ENCODE measurements around the gene PALD1. TPM values are rescaled to one million over a fixed set of nuclear protein-coding genes. Genes with fewer than 3 reads are reported as not detected.

Gene PALD1
- total RNA-seq, 1 experiment from 2014 or later, result 0.12 TPM

- peak; percentile 41 for DNase-seq (ENCODE audit: low read depth)
Observed at GRCh38 chr10:70555371-70555770, 76.8 kb downstream of the PALD1 start.

GRCh38 chr10:70557086-70557845 is 78.7 kb downstream of the PALD1 start:
- no peak for DNase-seq (ENCODE audit: low read depth)

DNA sequence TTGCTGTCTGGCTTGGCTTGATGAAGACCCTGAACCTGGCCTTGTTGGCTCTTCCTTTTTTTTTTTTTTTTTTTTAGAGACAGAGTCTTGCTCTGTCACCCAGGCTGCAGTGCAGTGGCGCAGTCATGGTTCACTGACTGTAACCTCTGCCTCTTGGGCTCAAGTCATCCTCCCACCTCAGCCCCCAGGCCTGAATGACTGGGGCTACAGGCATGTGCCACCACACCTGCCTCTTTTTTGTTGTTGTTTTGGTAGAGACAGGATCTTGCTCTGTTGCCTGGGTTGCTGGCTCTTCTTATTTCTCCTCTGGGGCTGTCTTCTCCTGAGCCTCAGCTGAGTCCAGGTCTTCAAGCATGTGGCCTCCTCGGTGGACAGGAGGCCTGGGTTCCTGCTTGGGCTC is 79.3 kb downstream of the PALD1 start:
- no peak for DNase-seq (ENCODE audit: low read depth)

- no peak for DNase-seq (ENCODE audit: low read depth)
Observed at GRCh38 chr10:70558295-70558694, 79.7 kb downstream of the PALD1 start.

DNA sequence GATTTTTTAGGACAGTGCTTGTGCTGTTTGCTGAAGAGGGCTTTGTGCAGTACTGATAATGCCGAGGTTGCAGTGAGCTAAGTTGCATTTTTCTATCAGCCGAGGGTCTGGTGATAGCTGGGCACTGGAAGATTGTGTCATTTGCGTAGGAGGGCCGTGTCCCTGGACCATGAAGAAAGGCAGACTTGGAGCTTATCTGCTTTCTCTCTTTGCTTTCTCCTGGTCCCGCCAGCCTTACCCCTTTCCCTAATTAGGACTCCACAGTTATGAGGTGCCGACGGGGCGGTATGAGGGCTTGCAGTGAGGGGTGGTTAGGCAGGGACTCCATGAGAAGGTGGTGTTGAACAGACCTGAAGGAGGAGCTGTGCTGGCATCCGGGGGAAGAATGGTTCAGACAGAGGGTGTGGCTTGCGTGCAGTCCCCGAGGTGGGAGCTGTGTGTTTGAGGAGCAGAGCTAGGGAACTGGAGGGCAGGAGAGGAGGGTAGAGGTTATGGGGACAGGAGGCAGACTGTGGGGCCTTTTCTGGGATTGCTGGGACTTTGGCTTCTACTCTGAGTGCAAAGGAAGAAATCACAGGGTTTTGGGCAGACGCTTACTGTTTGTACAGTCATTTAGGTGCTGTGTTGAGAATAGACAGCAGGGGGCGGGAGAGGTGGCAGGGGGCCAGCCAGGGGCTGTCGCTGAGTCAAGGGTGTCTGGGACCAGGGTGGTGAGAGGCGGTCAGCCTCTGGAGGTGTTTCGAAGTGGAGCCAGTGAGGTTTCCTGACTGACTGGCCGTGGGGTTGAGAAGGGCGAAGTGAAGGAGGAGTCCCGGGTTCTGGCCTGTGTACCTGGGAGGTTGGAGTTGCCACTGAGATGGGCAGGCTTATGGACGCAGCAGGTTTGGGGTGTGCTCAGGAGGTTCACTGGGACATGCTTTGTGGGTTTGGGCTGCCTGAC is 80.6 kb downstream of the PALD1 start:
- peak; percentile 70 for DNase-seq (ENCODE audit: low read depth)

GRCh38 chr10:70559861-70560260 is 81.3 kb downstream of the PALD1 start:
- no peak for DNase-seq (ENCODE audit: low read depth)

GRCh38 chr10:70560511-70560941 is 82.0 kb downstream of the PALD1 start:
- no peak for DNase-seq (ENCODE audit: low read depth)

- peak; percentile 31 for DNase-seq (ENCODE audit: low read depth)
Observed at GRCh38 chr10:70561070-70561469, 82.5 kb downstream of the PALD1 start.

GRCh38 chr10:70561558-70561957 is 83.0 kb downstream of the PALD1 start:
- DNase-seq (ENCODE audit: low read depth), result no peak

- DNase-seq (ENCODE audit: low read depth), result peak; percentile 97
Observed at GRCh38 chr10:70562036-70562755, 83.6 kb downstream of the PALD1 start.

DNA sequence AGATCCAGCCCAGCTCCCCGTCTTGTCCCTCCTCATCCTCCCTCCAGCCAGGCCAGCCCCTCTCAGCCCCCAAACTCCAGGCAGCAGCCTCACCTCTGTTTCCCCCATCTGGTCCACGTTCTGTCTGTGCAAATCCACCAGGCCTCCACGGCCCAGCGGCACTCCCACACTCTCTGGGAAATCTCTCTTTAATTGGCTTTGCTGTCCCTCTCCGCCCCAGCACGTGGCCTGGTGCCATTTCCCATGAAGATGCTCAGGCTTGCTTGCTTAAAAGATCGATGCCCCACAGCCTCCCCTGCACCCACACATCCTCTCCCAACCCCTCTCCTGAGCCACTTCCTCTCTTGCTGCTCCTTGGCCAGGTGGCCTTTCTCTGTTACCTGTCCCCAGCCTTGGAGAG is 84.7 kb downstream of the PALD1 start:
- DNase-seq (ENCODE audit: low read depth), result no peak

- no peak for DNase-seq (ENCODE audit: low read depth)
Observed at GRCh38 chr10:70564113-70564725, 85.7 kb downstream of the PALD1 start.

DNA sequence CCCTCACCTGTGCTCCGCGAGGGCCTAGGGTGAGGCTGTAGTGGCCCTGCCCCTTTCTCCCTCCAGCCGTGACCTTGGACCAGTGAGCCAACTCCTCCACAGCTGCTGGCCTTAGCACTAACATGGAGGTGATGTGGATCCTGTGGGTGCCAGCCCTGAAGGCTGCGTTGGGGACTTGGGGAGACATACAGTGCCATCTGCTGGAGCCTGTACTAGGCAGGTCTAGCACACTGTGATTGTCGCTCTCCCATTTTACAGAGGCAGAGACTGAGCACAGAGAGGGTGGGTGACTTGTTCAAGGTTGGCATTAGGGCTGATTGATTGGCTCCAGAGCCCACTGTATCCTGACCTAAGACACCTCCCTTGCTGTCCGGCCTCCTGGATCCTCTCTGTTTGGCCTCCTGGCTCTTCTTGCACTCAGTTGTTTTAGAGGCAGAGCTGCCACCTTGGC is 86.4 kb downstream of the PALD1 start:
- DNase-seq (ENCODE audit: low read depth), result no peak

GRCh38 chr10:70565556-70566514 is 87.3 kb downstream of the PALD1 start:
- no peak for DNase-seq (ENCODE audit: low read depth)

GRCh38 chr10:70566515-70567290 is 88.1 kb downstream of the PALD1 start:
- no peak for DNase-seq (ENCODE audit: low read depth)

DNA sequence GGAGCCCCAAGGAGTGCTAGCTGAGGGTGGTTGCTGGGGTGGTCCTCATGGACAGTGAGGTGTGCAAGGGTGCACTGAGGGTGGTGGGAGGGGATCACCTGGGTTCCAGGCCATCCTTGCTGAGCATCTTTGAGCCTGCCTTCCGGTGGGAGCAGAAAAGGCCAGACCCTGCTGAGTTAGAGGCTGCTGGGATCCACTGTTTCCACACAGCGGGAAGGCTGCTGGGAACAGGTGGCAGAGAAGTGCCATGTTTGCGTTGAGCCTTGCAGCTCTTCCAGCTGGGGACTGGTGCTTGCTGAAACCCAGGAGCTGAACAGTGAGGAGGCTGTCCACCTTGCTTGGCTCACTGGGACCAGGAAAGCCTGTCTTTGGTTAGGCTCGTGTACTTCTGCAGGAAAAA is 89.0 kb downstream of the PALD1 start:
- no peak for DNase-seq (ENCODE audit: low read depth)

- DNase-seq (ENCODE audit: low read depth), result no peak
Observed at GRCh38 chr10:70568113-70568512, 89.5 kb downstream of the PALD1 start.

DNA sequence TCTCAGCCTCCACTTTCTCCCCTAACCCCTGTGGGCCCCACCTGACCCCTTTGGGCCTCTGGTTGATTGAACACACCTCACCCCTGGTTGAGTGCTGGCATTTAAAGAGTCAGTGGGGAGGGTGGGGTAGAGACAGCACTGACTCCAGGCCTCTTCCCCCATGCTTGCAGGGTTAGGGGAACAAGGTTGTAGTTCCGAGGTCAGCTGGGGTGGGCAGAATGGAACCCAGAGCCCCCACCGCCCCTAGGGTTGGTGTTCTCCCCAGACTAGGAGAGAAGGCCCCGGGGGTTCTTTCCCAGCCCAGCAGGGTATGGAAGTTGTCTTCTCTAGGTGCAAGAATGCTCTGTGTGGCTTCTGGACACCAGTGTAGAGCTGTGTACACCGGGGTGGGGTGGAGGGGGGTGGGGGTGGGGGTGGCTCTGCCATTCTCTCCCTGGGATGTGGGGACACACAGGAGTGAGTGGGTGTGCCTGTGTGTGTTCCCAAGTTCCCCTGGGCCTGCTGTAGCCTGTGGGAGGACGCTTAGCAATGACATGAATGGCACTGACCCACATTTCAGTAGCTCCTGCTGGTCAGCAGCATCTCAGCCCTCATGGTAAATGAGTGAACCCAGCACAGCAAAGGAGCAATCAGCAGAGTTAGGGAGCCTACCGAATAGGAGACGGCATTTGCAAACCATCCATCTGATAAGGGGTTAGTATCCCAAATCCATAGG is 90.4 kb downstream of the PALD1 start:
- no peak for DNase-seq (ENCODE audit: low read depth)

GRCh38 chr10:70571236-70571635 is 92.7 kb downstream of the PALD1 start:
- DNase-seq (ENCODE audit: low read depth), result no peak

Data from RPMI7951 (cell line).